KG1 (cell line): ENCODE measurements around the gene CORIN.

Experiments used
- DNase-seq: peaks from one replicate; lab custom pipeline; 2025; lab: John Stamatoyannopoulos, UW

The CORIN gene

GRCh38 chr4:47837908-47838294, at the start of gene CORIN:
CORIN (minus strand) TSS chr4:47838067; CDS start chr4:47837949, 118 bp downstream.
- DNase-seq, result no peak

- DNase-seq, result no peak
Observed at GRCh38 chr4:47882228-47882627, 44.4 kb upstream of the CORIN start.

GRCh38 chr4:47879458-47879857, 41.6 kb upstream of the CORIN start:
- DNase-seq, result no peak

GRCh38 chr4:47876784-47877546, 39.1 kb upstream of the CORIN start:
- DNase-seq, result no peak

- DNase-seq, result no peak
Observed at GRCh38 chr4:47876310-47876709, 38.4 kb upstream of the CORIN start.

- no peak for DNase-seq
Observed at GRCh38 chr4:47873877-47874541, 36.1 kb upstream of the CORIN start.

- no peak for DNase-seq
Observed at GRCh38 chr4:47863486-47863885, 25.6 kb upstream of the CORIN start.

GRCh38 chr4:47862297-47862696, 24.4 kb upstream of the CORIN start:
- no peak for DNase-seq

- DNase-seq, result no peak
Observed at GRCh38 chr4:47860305-47860704, 22.4 kb upstream of the CORIN start.

GRCh38 chr4:47858006-47858405, 20.1 kb upstream of the CORIN start:
- no peak for DNase-seq

- DNase-seq, result no peak
Observed at GRCh38 chr4:47856713-47857112, 18.8 kb upstream of the CORIN start.

- no peak for DNase-seq
Observed at GRCh38 chr4:47855350-47855749, 17.5 kb upstream of the CORIN start.

GRCh38 chr4:47852136-47852535, 14.3 kb upstream of the CORIN start:
- DNase-seq, result no peak

GRCh38 chr4:47849466-47849865, 11.6 kb upstream of the CORIN start:
- DNase-seq, result no peak

GRCh38 chr4:47848041-47848440, 10.2 kb upstream of the CORIN start:
- no peak for DNase-seq

- DNase-seq, result no peak
Observed at GRCh38 chr4:47842985-47843384, 5.1 kb upstream of the CORIN start.

- DNase-seq, result no peak
Observed at GRCh38 chr4:47840291-47840690, 2.4 kb upstream of the CORIN start.

GRCh38 chr4:47839259-47839658, 1.4 kb upstream of the CORIN start:
- peak; percentile 15 for DNase-seq

GRCh38 chr4:47838445-47838844, 578 bp upstream of the CORIN start:
- DNase-seq, result no peak

- DNase-seq, result no peak
Observed at GRCh38 chr4:47837094-47837907, 566 bp downstream of the CORIN start.

GRCh38 chr4:47836641-47837093, 1.2 kb downstream of the CORIN start:
- DNase-seq, result no peak

- DNase-seq, result no peak
Observed at GRCh38 chr4:47835494-47835893, 2.4 kb downstream of the CORIN start.
